H1 (cell line): ENCODE results near the gene FAM13C. TPM values are rescaled to one million over a fixed set of nuclear protein-coding genes. Genes with fewer than 3 reads are reported as not detected.

ENCODE experiments used
- CTCF ChIA-PET: fragments of 300-600 bp; sonication (Branson Sonifier 250); formaldehyde crosslinking; loops from one replicate; lab custom pipeline; 2021; ENCODE audit not compliant: partially characterized antibody; lab: Charles Lee
- POLR2A ChIA-PET: fragments of 300-600 bp; sonication (Branson Sonifier 250); formaldehyde crosslinking; loops from one replicate; lab custom pipeline; 2021; ENCODE audit warnings: inconsistent platforms; ENCODE audit not compliant: partially characterized antibody; lab: Charles Lee
- DNase-seq, 2 experiments: peaks; one replicate each; pipeline versions ENCODE4 v3.0.0 to v3.0.0-alpha.2; 2010 to 2022; ENCODE audit warnings: low spot score in 2 of 2, low read depth in 1 of 2, mixed read lengths in 1 of 2
- FAIRE-seq: peaks from 2 replicates; lab custom pipeline; 2011; peaks lifted over from hg19 to GRCh38; lab: Jason Lieb, UNC
- H2AFZ ChIP-seq: 2 replicates; pipeline ENCODE4 v1.8.1; 2012; ENCODE audit warnings: low read length, inconsistent platforms
- H2AK5ac ChIP-seq: 2 replicates; pipeline ENCODE4 v1.6.1; 2013; ENCODE audit warnings: low read depth, low read length
- H2BK120ac ChIP-seq: replicated peaks from 2 replicates; pipeline ENCODE3; 2013; ENCODE audit warnings: low read depth, low read length, inconsistent platforms
- H2BK12ac ChIP-seq: 2 replicates; pipeline ENCODE4 v1.6.1; 2013; ENCODE audit warnings: low read depth, low read length
- H2BK15ac ChIP-seq: 2 replicates; pipeline ENCODE4 v1.6.1; 2013; ENCODE audit warnings: low read length
- H2BK20ac ChIP-seq: 2 replicates; pipeline ENCODE4 v1.6.1; 2013; ENCODE audit warnings: low read length
- H2BK5ac ChIP-seq: 2 replicates; pipeline ENCODE4 v1.6.1; 2013; ENCODE audit warnings: low read depth, low read length
- H3K14ac ChIP-seq: 2 replicates; pipeline ENCODE4 v1.6.1; 2013; ENCODE audit warnings: inconsistent platforms; ENCODE audit not compliant: insufficient read length
- H3K18ac ChIP-seq: 2 replicates; pipeline ENCODE4 v1.6.1; 2013; ENCODE audit warnings: low read length; ENCODE audit errors: extremely low read depth
- H3K23ac ChIP-seq: 2 replicates; pipeline ENCODE4 v1.6.1; 2013; ENCODE audit warnings: inconsistent platforms; ENCODE audit not compliant: insufficient read length
- H3K23me2 ChIP-seq: 2 replicates; pipeline ENCODE4 v1.6.1; 2013; ENCODE audit warnings: low read depth, low read length
- H3K27ac ChIP-seq: 2 replicates; pipeline ENCODE4 v1.6.1; 2011; ENCODE audit warnings: low read depth, low read length, inconsistent platforms
- H3K27me3 ChIP-seq, 4 experiments: replicated peaks in 1 of 4; 1 replicate in 1 of 4; 2 replicates in 3 of 4; pipeline versions ENCODE4 v1.6.1 to v1.8.1; 2011 to 2013; ENCODE audit warnings: low read length in 3 of 4, mild to moderate bottlenecking in 3 of 4, inconsistent platforms in 2 of 4, mixed read lengths in 2 of 4, moderate library complexity in 1 of 4; ENCODE audit not compliant: control insufficient read depth in 3 of 4, insufficient read depth in 3 of 4; ENCODE audit errors: extremely low read depth in 1 of 4
- H3K36me3 ChIP-seq, 4 experiments: 2 replicates each; pipeline versions ENCODE4 v1.6.1 to v1.8.1; 2011 to 2013; ENCODE audit warnings: mild to moderate bottlenecking in 4 of 4, low read length in 3 of 4, moderate library complexity in 2 of 4, control low read depth in 1 of 4, inconsistent platforms in 1 of 4; ENCODE audit not compliant: insufficient read depth in 4 of 4, control insufficient read depth in 2 of 4
- H3K4ac ChIP-seq: replicated peaks from 2 replicates; pipeline ENCODE3; 2013; ENCODE audit warnings: low read length, low read depth, mixed read lengths, inconsistent platforms; ENCODE audit not compliant: insufficient read length
- H3K4me1 ChIP-seq, 4 experiments: replicated peaks in 1 of 4; 1 replicate in 1 of 4; 2 replicates in 3 of 4; pipeline versions ENCODE4 v1.6.1 to v1.8.1; 2011 to 2013; ENCODE audit warnings: low read length in 3 of 4, inconsistent platforms in 2 of 4, mixed read lengths in 1 of 4; ENCODE audit not compliant: insufficient read depth in 4 of 4, control insufficient read depth in 3 of 4
- H3K4me2 ChIP-seq, 2 experiments: 2 replicates each; pipeline versions ENCODE4 v1.6.1 to v1.8.1; 2011 to 2013; ENCODE audit warnings: low read depth in 2 of 2, low read length in 2 of 2, control low read depth in 1 of 2, inconsistent platforms in 1 of 2, mild to moderate bottlenecking in 1 of 2; ENCODE audit not compliant: insufficient read depth in 1 of 2
- H3K4me3 ChIP-seq, 4 experiments: fragments of 200-600, 300-600 bp in 1 of 4; sonication (generic), shearing (Covaris generic), sonication (Bioruptor Twin) in 1 of 4; 2 replicates each; pipeline versions ENCODE4 v1.5.1 to v1.8.1; 2011 to 2016; ENCODE audit warnings: low read length in 4 of 4, low read depth in 3 of 4, control low read depth in 2 of 4, inconsistent platforms in 2 of 4, mild to moderate bottlenecking in 2 of 4, mixed read lengths in 1 of 4, moderate library complexity in 1 of 4; ENCODE audit not compliant: insufficient read depth in 2 of 4; ENCODE audit errors: extremely low read depth in 1 of 4
- H3K56ac ChIP-seq: replicated peaks from 2 replicates; pipeline ENCODE3; 2013; ENCODE audit warnings: low read depth, mild to moderate bottlenecking, mixed read lengths, low read length, inconsistent platforms; ENCODE audit not compliant: insufficient read length
- H3K79me1 ChIP-seq: 2 replicates; pipeline ENCODE4 v1.6.1; 2013; ENCODE audit warnings: low read depth, low read length, control low read depth
- H3K79me2 ChIP-seq, 2 experiments: 2 replicates each; pipeline versions ENCODE4 v1.6.1 to v1.8.1; 2012 to 2013; ENCODE audit warnings: low read length in 2 of 2, mild to moderate bottlenecking in 2 of 2, inconsistent platforms in 1 of 2; ENCODE audit not compliant: insufficient read depth in 2 of 2, control insufficient read depth in 1 of 2
- H3K9ac ChIP-seq, 4 experiments: replicated peaks in 1 of 4; 1 replicate in 1 of 4; 2 replicates in 3 of 4; pipeline versions ENCODE4 v1.6.1 to v1.8.1; 2011 to 2013; ENCODE audit warnings: low read depth in 3 of 4, low read length in 3 of 4, control low read depth in 2 of 4, mild to moderate bottlenecking in 2 of 4, moderate library complexity in 2 of 4, inconsistent platforms in 1 of 4; ENCODE audit errors: extremely low read depth in 1 of 4
- H3K9me3 ChIP-seq, 2 experiments: 2 replicates each; pipeline versions ENCODE4 v1.6.1 to v1.8.1; 2012 to 2013; ENCODE audit warnings: mild to moderate bottlenecking in 2 of 2, moderate library complexity in 2 of 2, control low read depth in 1 of 2, inconsistent platforms in 1 of 2, low read depth in 1 of 2, low read length in 1 of 2, mixed read lengths in 1 of 2; ENCODE audit not compliant: insufficient read depth in 2 of 2
- H4K20me1 ChIP-seq, 2 experiments: replicated peaks in 1 of 2; 2 replicates each; pipeline versions ENCODE3 to v1.8.1; 2011 to 2013; ENCODE audit warnings: inconsistent platforms in 2 of 2, low read length in 2 of 2, mild to moderate bottlenecking in 1 of 2; ENCODE audit not compliant: insufficient read depth in 2 of 2, control insufficient read depth in 1 of 2
- H4K5ac ChIP-seq: 2 replicates; pipeline ENCODE4 v1.6.1; 2013; ENCODE audit warnings: low read length, low read depth, mixed read lengths, inconsistent platforms; ENCODE audit not compliant: insufficient read length
- H4K8ac ChIP-seq: 2 replicates; pipeline ENCODE4 v1.8.0; 2013; ENCODE audit warnings: mild to moderate bottlenecking, moderate library complexity, low read length, inconsistent platforms; ENCODE audit not compliant: insufficient read depth; ENCODE audit errors: extremely low read depth
- H4K91ac ChIP-seq: replicated peaks from 2 replicates; pipeline ENCODE3; 2013; ENCODE audit warnings: low read length, mixed read lengths, inconsistent platforms; ENCODE audit not compliant: insufficient read length
- CHD1 ChIP-seq: IDR thresholded peaks from 2 replicates; pipeline ENCODE4 v1.6.1; 2012; ENCODE audit warnings: low read depth, low read length, improper control_type of control experiment
- CHD2 ChIP-seq: IDR thresholded peaks from 2 replicates; pipeline ENCODE4 v1.6.1; 2012; ENCODE audit warnings: low read length, improper control_type of control experiment
- HDAC6 ChIP-seq: IDR thresholded peaks from one replicate; pipeline ENCODE4 v1.7.1; 2012; ENCODE audit warnings: low read depth, mild to moderate bottlenecking, inconsistent platforms, low read length, moderate library complexity
- KDM5A ChIP-seq: fragments of 200-600 bp; IDR thresholded peaks from 2 replicates; pipeline ENCODE4 v1.7.1; 2012; ENCODE audit warnings: mild to moderate bottlenecking, low read length, inconsistent platforms, mixed read lengths
- RXRA ChIP-seq: IDR thresholded peaks from 2 replicates; pipeline ENCODE4 v1.6.1; 2011; ENCODE audit warnings: low read depth, mild to moderate bottlenecking, low read length, moderate library complexity; ENCODE audit not compliant: insufficient read depth
- SP1 ChIP-seq: IDR thresholded peaks from 2 replicates; pipeline ENCODE4 v1.6.1; 2011; ENCODE audit warnings: low read depth, low read length
- WGBS, 2 experiments: shearing (Covaris generic) in 1 of 2; methylation state at CpG; one replicate each; pipeline versions ENCODE4 v1.1.6 to v1.1.7; 2013 to 2015; ENCODE audit warnings: low lambda C conversion rate in 2 of 2, mixed read lengths in 2 of 2, inconsistent platforms in 1 of 2, low coverage in 1 of 2, missing lambda C conversion rate in 1 of 2; ENCODE audit not compliant: insufficient replicate concordance in 2 of 2, insufficient coverage in 1 of 2, insufficient read length in 1 of 2; ENCODE audit errors: extremely low coverage in 1 of 2, missing lambda C conversion rate in 1 of 2; 5-methylcytosine and 5-hydroxymethylcytosine counted together
- polyA plus RNA-seq, 7 experiments: library from polyadenylated mRNA; depleted of rRNA in 3 of 7; stranded (reverse) in 5 of 7; unstranded in 2 of 7; fragments of >200 nt in 5 of 7; fragments of 200-250 nt in 2 of 7; gene quantifications; 1 replicate in 5 of 7; 2 replicates in 1 of 7; 4 replicates in 1 of 7; pipeline versions ENCODE4 v1.2.1 to v1.2.3, GENCODE V29; 2011 to 2013; ENCODE audit warnings: missing spikeins in 2 of 7, mixed read lengths in 2 of 7
- total RNA-seq: library from RNA; stranded (reverse); fragmentation: NEBNext Ultra II Directional; extraction: Animal tissue kit (Norgen Biotek cat#: 25700); gene quantifications from 2 replicates; pipeline ENCODE4 v1.2.1, GENCODE V29; 2021

Gene FAM13C
- total and polyA plus RNA-seq, 2 of the 8 experiments (the other 6 are each of a cell fraction or from before 2014, with no cell fraction given): 0.56 to 0.62 TPM

- no peaks in the 10 kb centered on the region for H3K9me3 ChIP-seq
- H2BK120ac ChIP-seq: no peak overlapping the region
- H3K4me2 ChIP-seq: no peak overlapping the region
- peaks cover 7% of the 10 kb centered on the region; the same call in 1 of the 2 replicates for H3K23me2 ChIP-seq
- no peaks in the 10 kb centered on the region for H3K79me1 ChIP-seq
- no peak overlapping the region for H2BK15ac ChIP-seq
- no peak overlapping the region for H3K4me3 ChIP-seq
- ChIA-PET CTCF (interaction anchor here (1.0 kb wide), 1 partner anchor 71 kb away, joined by 3 read pairs; no protein-coding TSS in a partner anchor), POLR2A (no interaction called here)
- peak overlapping the region; percentile 43; the same call in 1 of the 2 replicates for H2BK20ac ChIP-seq
- no peak overlapping the region for H4K5ac ChIP-seq
- H3K14ac ChIP-seq: no peak overlapping the region
- H2AFZ ChIP-seq: no peak overlapping the region
- H4K8ac ChIP-seq: no peak overlapping the region
- H3K23ac ChIP-seq: no peak overlapping the region
- H3K79me2 ChIP-seq: no peaks in the 10 kb centered on the region
- H3K27me3 ChIP-seq: no peaks in the 10 kb centered on the region
- H2BK12ac ChIP-seq: no peak overlapping the region
- DNase-seq (no peak), FAIRE-seq (no peak)
- peaks cover 3 to 8% (median 6%) of the 10 kb centered on the region in 4 experiments; a peak in 4 of 7 replicates for H3K4me1 ChIP-seq
- H4K91ac ChIP-seq: no peak overlapping the region
- H3K56ac ChIP-seq: no peak overlapping the region
- H3K9ac ChIP-seq: no peak overlapping the region
- 75% methylated on average over 4 of the region's 4 CpGs; no CpG with 5 or more reads in 1 of the 2 experiments for WGBS, 2 experiments
- no peak for TF ChIP-seq SP1
- no peak for TF ChIP-seq CHD1
- TF ChIP-seq HDAC6: no peak
- no peak for TF ChIP-seq RXRA
- no peak for TF ChIP-seq KDM5A
- TF ChIP-seq CHD2: no peak
- H3K36me3 ChIP-seq: no peaks in the 10 kb centered on the region
- H3K27ac ChIP-seq: no peak overlapping the region
- H4K20me1 ChIP-seq: no peaks in the 10 kb centered on the region
- H3K4ac ChIP-seq: no peak overlapping the region
- H3K18ac ChIP-seq: no peak overlapping the region
- no peak overlapping the region for H2BK5ac ChIP-seq
- H2AK5ac ChIP-seq: no peak overlapping the region
Measured at GRCh38 chr10:59285073-59285472, 77.3 kb downstream of the FAM13C start.
